Stimulated activated CD4-positive, alpha-beta T cell treated with anti-CD3 and anti-CD28 coated beads, Interleukin-1b, Interleukin-23, amount 100 ng/mL, for 4 hours (primary cell): Measurements from ENCODE around the gene PID1.

ENCODE experiments used
- DNase-seq, 2 donors: peaks; one replicate each; pipeline ENCODE4 v3.0.0-alpha.2; 2020; ENCODE audit warnings: low read depth in 2 of 2

The PID1 gene

GRCh38 chr2:229270551-229271410, at the start of gene PID1:
Gene PID1, minus strand, starts transcription at chr2:229271287. Its CDS starts 244 bp downstream, at chr2:229271043.
- DNase-seq: no peak

- DNase-seq: no peak
Measured at GRCh38 chr2:229319558-229319957, 48.5 kb upstream of the PID1 start.

GRCh38 chr2:229314117-229314516, 43.0 kb upstream of the PID1 start:
- DNase-seq: no peak

- DNase-seq: no peak
Measured at GRCh38 chr2:229313591-229313990, 42.5 kb upstream of the PID1 start.

- no peak for DNase-seq
Measured at GRCh38 chr2:229301237-229301636, 30.1 kb upstream of the PID1 start.

- no peak for DNase-seq
Measured at GRCh38 chr2:229300790-229301189, 29.7 kb upstream of the PID1 start.

- no peak for DNase-seq
Measured at GRCh38 chr2:229300371-229300770, 29.3 kb upstream of the PID1 start.

GRCh38 chr2:229297247-229297646, 26.2 kb upstream of the PID1 start:
- DNase-seq: no peak

- no peak for DNase-seq
Measured at GRCh38 chr2:229296536-229296935, 25.4 kb upstream of the PID1 start.

GRCh38 chr2:229296016-229296415, 24.9 kb upstream of the PID1 start:
- DNase-seq: no peak

- no peak for DNase-seq
Measured at GRCh38 chr2:229287823-229288222, 16.7 kb upstream of the PID1 start.

- DNase-seq: no peak
Measured at GRCh38 chr2:229282758-229283546, 11.9 kb upstream of the PID1 start.

- no peak for DNase-seq
Measured at GRCh38 chr2:229279516-229279915, 8.4 kb upstream of the PID1 start.

- no peak for DNase-seq
Measured at GRCh38 chr2:229275506-229275905, 4.4 kb upstream of the PID1 start.

- DNase-seq: no peak
Measured at GRCh38 chr2:229273723-229274338, 2.7 kb upstream of the PID1 start.

- no peak for DNase-seq
Measured at GRCh38 chr2:229273006-229273722, 2.1 kb upstream of the PID1 start.

GRCh38 chr2:229269941-229270340, 1.1 kb downstream of the PID1 start:
- DNase-seq: no peak

- no peak for DNase-seq
Measured at GRCh38 chr2:229269146-229269545, 1.9 kb downstream of the PID1 start.

GRCh38 chr2:229268626-229269025, 2.5 kb downstream of the PID1 start:
- no peak for DNase-seq

GRCh38 chr2:229267080-229267479, 4.0 kb downstream of the PID1 start:
- DNase-seq: no peak

- no peak for DNase-seq
Measured at GRCh38 chr2:229265727-229266126, 5.4 kb downstream of the PID1 start.

- no peak for DNase-seq
Measured at GRCh38 chr2:229261599-229261998, 9.5 kb downstream of the PID1 start.
